GM12878 (cell line): ENCODE results near the gene ZBTB6. TPM values are rescaled to one million over a fixed set of nuclear protein-coding genes. Genes with fewer than 3 reads are reported as not detected.

ENCODE experiments used
- CTCF ChIP-seq, 3 experiments: IDR thresholded peaks in 2 of 3; conservative IDR thresholded peaks in 1 of 3; 2 replicates each; pipeline ENCODE4 v1.5.1; 2011; ENCODE audit warnings: low read depth in 3 of 3, low read length in 3 of 3, mild to moderate bottlenecking in 3 of 3, control low read depth in 2 of 3, moderate library complexity in 2 of 3, inconsistent platforms in 1 of 3, mixed read lengths in 1 of 3; ENCODE audit not compliant: control insufficient read depth in 2 of 3, insufficient read depth in 1 of 3; ENCODE audit errors: extremely low read depth in 1 of 3
- E2F8 ChIP-seq: fragments of 450-650 bp; IDR thresholded peaks from 2 replicates; pipeline ENCODE4 v1.6.1; 2018; ENCODE audit warnings: mild to moderate bottlenecking, low read depth, moderate library complexity; ENCODE audit not compliant: partially characterized antibody
- IKZF1 ChIP-seq: fragments of 450-650 bp; conservative IDR thresholded peaks from 2 replicates; pipeline ENCODE4 v1.6.1; 2017; ENCODE audit warnings: antibody characterized with exemption, mild to moderate bottlenecking
- NFYB ChIP-seq: IDR thresholded peaks from 2 replicates; pipeline ENCODE4 v1.6.1; 2011; ENCODE audit warnings: low read depth, mild to moderate bottlenecking, low read length, improper control_type of control experiment, moderate library complexity; ENCODE audit not compliant: insufficient read depth
- RELA ChIP-seq: fragments of 450-650 bp; IDR thresholded peaks from 2 replicates; pipeline ENCODE4 v1.8.0; 2014; ENCODE audit warnings: borderline replicate concordance; ENCODE audit not compliant: partially characterized antibody
- SKIL ChIP-seq: fragments of 450-650 bp; IDR thresholded peaks from 2 replicates; pipeline ENCODE4 v1.6.1; 2017; ENCODE audit warnings: mild to moderate bottlenecking, low read depth, inconsistent platforms; ENCODE audit not compliant: poor library complexity, severe bottlenecking
- TCF7 ChIP-seq: IDR thresholded peaks from 2 replicates; pipeline ENCODE4 v1.6.1; 2014; ENCODE audit warnings: antibody characterized with exemption, borderline replicate concordance
- USF1 ChIP-seq: IDR thresholded peaks from 2 replicates; pipeline ENCODE4 v1.6.1; 2011; ENCODE audit warnings: borderline replicate concordance, low read depth, mild to moderate bottlenecking, moderate library complexity, mixed read lengths, low read length; ENCODE audit not compliant: insufficient read depth; ENCODE audit errors: extremely low read length
- ZBTB11 ChIP-seq: fragments of 450-650 bp; formaldehyde crosslinking; IDR thresholded peaks from 2 replicates; pipeline ENCODE4 v1.5.0; 2022; ENCODE audit warnings: mild to moderate bottlenecking, missing genetic modification characterization
- polyA plus RNA-seq, 11 experiments: library from polyadenylated mRNA; depleted of rRNA in 4 of 11; unstranded in 6 of 11; stranded (reverse) in 5 of 11; fragments of >200 nt; fragmentation: Nextera tagmentation in 4 of 11; fragmentation: Illumina TruSeq in 1 of 11; extraction: Ambion mirVana in 4 of 11; extraction: Trizol in 1 of 11; gene quantifications; 1 replicate in 1 of 11; 2 replicates in 10 of 11; pipeline versions ENCODE4 v1.2.1 to v1.2.3, GENCODE V29; 2011 to 2016; ENCODE audit warnings: inconsistent platforms in 2 of 11, missing spikeins in 2 of 11, low read depth in 1 of 11
- total RNA-seq, 4 experiments: library from RNA; depleted of rRNA in 3 of 4; stranded (reverse); fragments of >200 nt in 3 of 4; fragmentation: Illumina TruSeq in 1 of 4; extraction: Trizol in 1 of 4; gene quantifications; 2 replicates each; pipeline versions ENCODE4 v1.2.1 to v1.2.3, GENCODE V29; 2013 to 2021

ZBTB6 gene
- total and polyA plus RNA-seq, 10 of the 15 experiments (the other 5 are each of a cell fraction or from before 2014, with no cell fraction given): 1.7 to 11.5 (median 7.0) TPM

GRCh38 chr9:122860319-122861142, 52.6 kb downstream of the ZBTB6 start (continued):
- TF ChIP-seq RELA: no peak
- no peak for TF ChIP-seq ZBTB11
- TF ChIP-seq TCF7: no peak
- TF ChIP-seq E2F8: no peak
- no peak for TF ChIP-seq USF1
- no peak for TF ChIP-seq NFYB
- TF ChIP-seq IKZF1: no peak
- no peak for TF ChIP-seq SKIL
- TF ChIP-seq CTCF (IDR thresholded peaks at IDR 0.05 in 2 of 3, conservative IDR thresholded peaks at IDR 0.05 in 1 of 3; ENCODE audit: control insufficient read depth in 2 of 3, extremely low read depth in 1 of 3, insufficient read depth in 1 of 3, low read depth in 3 of 3, low read length in 3 of 3): no peak
